GM21786 (cell line): ENCODE measurements around the gene TPD52L2.

Source experiments
- ATAC-seq: cut with Tn5 transposase; IDR thresholded peaks from one replicate; pipeline ENCODE4 v1.9.1; 2021; ENCODE audit not compliant: unreplicated experiment

TPD52L2 gene

GRCh38 chr20:63930971-63931553, 66.0 kb downstream of the TPD52L2 start:
- ATAC-seq = no peak

- ATAC-seq = no peak
Measured at GRCh38 chr20:63931735-63932134, 66.7 kb downstream of the TPD52L2 start.

- ATAC-seq = no peak
Measured at GRCh38 chr20:63932606-63933160, 67.6 kb downstream of the TPD52L2 start.

- ATAC-seq = no peak
Measured at GRCh38 chr20:63933646-63934045, 68.6 kb downstream of the TPD52L2 start.

GRCh38 chr20:63934271-63935068, 69.4 kb downstream of the TPD52L2 start:
- no peak for ATAC-seq

- ATAC-seq = no peak
Measured at GRCh38 chr20:63935447-63935846, 70.4 kb downstream of the TPD52L2 start.

GRCh38 chr20:63937596-63937995, 72.5 kb downstream of the TPD52L2 start:
- no peak for ATAC-seq

- no peak for ATAC-seq
Measured at GRCh38 chr20:63939061-63939935, 74.2 kb downstream of the TPD52L2 start.

- no peak for ATAC-seq
Measured at GRCh38 chr20:63940071-63940471, 75.0 kb downstream of the TPD52L2 start.

- ATAC-seq = no peak
Measured at GRCh38 chr20:63940472-63941266, 75.6 kb downstream of the TPD52L2 start.
